Upper lobe of right lung (tissue), 1 donor: ENCODE measurements around the gene CAP2. TPM values are rescaled to one million over a fixed set of nuclear protein-coding genes. Genes with fewer than 3 reads are reported as not detected.

Source experiments
- ATAC-seq: fragments of 200-7000 bp; cut with Tn5 transposase; one replicate; pipeline ENCODE4 v1.9.1; 2020; ENCODE audit warnings: mild to moderate bottlenecking, moderate library complexity
- DNase-seq: peaks from one replicate; pipeline ENCODE4 v3.0.0-alpha.2; 2020
- H3K27ac ChIP-seq: fragments of 200-600 bp; one replicate; pipeline ENCODE4 v1.8.0; 2022
- H3K27me3 ChIP-seq: fragments of 200-600 bp; one replicate; pipeline ENCODE4 v1.8.0; 2022; ENCODE audit warnings: mild to moderate bottlenecking
- H3K36me3 ChIP-seq: fragments of 200-600 bp; one replicate; pipeline ENCODE4 v1.8.0; 2022
- H3K4me1 ChIP-seq: fragments of 200-600 bp; one replicate; pipeline ENCODE4 v1.8.0; 2022
- H3K4me3 ChIP-seq: fragments of 200-600 bp; one replicate; pipeline ENCODE4 v1.8.0; 2022; ENCODE audit warnings: mild to moderate bottlenecking
- H3K9me3 ChIP-seq: fragments of 200-600 bp; one replicate; pipeline ENCODE4 v1.8.0; 2022
- CTCF ChIP-seq: fragments of 200-600 bp; IDR thresholded peaks from one replicate; pipeline ENCODE4 v1.8.0; 2022; ENCODE audit warnings: antibody characterized with exemption
- intact Hi-C: fragments of 100-400 bp; cut with DNase I; formaldehyde crosslinking; loops from one replicate; pipeline ENCODE4 v1.11.0; 2022
- total RNA-seq: library from RNA; stranded (reverse); fragmentation: NEBNext Ultra II Directional; extraction: Animal tissue kit (Norgen Biotek cat#: 25700); gene quantifications from one replicate; pipeline ENCODE4 v1.2.1, GENCODE V29; 2021
- donor health status: DM: no; HTN: yes; CAD: no; lungs with severe emphysema.

CAP2 gene
- total RNA-seq, 1 donor from 2014 or later = 7.2 TPM

- H3K36me3 ChIP-seq = no peaks in the 10 kb centered on the region
- intact Hi-C loops = no loop called here
- H3K4me3 ChIP-seq = no peak overlapping the region
- H3K9me3 ChIP-seq = no peaks in the 10 kb centered on the region
- H3K27me3 ChIP-seq = no peaks in the 10 kb centered on the region
- ATAC-seq (peak; percentile 63), DNase-seq (no peak)
- TF ChIP-seq CTCF = no peak
- H3K27ac ChIP-seq = peak overlapping the region; percentile 61
- H3K4me1 ChIP-seq = no peaks in the 10 kb centered on the region
Measured at GRCh38 chr6:17491416-17492142, 98.2 kb downstream of the CAP2 start.

DNA sequence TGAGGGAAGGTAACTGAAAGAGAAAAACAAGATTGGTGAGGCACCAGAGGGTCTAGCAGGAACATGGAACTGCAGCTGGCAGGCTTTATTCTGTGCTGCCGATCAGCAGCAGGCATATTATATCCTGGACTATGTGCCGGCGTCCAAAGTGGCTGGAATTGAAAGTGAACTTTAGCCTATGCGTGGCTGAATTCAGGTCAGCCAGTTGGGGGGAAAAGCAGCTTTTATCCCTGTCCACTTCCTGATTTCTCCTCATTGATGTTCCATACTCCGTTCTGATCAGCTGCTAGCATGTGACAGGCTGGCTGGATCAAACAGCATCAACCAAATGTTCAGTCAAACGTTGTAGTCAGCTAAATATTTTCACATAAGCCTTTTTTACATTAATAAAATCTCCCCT, 99.0 kb downstream of the CAP2 start:
- intact Hi-C loops = no loop called here
- DNase-seq = no peak
- no peak for ATAC-seq
- Histone ChIP-seq H3K27me3 (no peaks in the 10 kb centered on the region), H3K9me3 (no peaks in the 10 kb centered on the region), H3K36me3 (no peaks in the 10 kb centered on the region), H3K4me1 (no peaks in the 10 kb centered on the region), H3K27ac (peak overlapping the region; percentile 61), H3K4me3 (no peak overlapping the region)
- no peak for TF ChIP-seq CTCF

DNA sequence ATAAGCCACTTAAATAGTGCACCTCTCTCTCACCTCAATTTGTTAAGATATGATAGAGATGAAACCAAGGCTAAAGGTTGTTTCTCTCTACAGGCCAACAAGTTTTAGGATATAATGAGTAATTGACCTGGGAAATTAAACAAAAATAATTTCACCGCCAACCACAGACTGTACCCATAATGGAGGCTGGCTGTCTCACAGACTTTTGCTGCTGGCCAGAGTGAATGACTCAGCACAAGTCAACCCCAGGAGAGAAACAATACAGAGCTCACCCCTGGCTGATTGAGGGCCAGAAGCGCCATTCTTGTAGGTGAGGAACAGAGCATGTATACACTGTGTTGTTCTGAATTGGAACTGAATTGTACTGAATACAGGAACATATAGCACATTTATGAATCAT, 99.9 kb downstream of the CAP2 start:
- ATAC-seq (no peak), DNase-seq (no peak)
- TF ChIP-seq CTCF = no peak
- Histone ChIP-seq H3K9me3 (no peaks in the 10 kb centered on the region), H3K27ac (no peak overlapping the region), H3K36me3 (no peaks in the 10 kb centered on the region), H3K4me3 (no peak overlapping the region), H3K27me3 (no peaks in the 10 kb centered on the region), H3K4me1 (no peaks in the 10 kb centered on the region)
- intact Hi-C loops = no loop called here

DNA sequence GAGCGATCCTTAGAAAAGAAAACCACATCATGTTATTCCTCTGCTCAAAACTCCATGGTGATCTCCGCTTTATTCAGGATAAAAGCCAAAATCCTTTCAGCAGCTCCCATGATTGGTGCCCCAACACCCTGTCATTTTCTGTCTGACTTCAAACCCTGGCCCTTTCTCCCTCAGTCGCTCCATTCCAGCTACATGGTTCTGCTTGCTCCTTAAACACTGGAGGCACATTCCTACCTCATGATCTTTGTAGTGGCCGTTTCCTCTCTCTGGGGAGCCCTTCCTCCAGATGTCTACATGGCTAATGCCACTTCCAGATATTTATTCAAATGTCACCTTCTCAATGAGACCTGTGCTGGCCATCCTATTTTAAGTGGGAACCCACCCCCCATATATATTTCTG, 100.8 kb downstream of the CAP2 start:
- no peaks in the 10 kb centered on the region for H3K27me3 ChIP-seq
- no peak for TF ChIP-seq CTCF
- ATAC-seq (no peak), DNase-seq (no peak)
- H3K36me3 ChIP-seq = no peaks in the 10 kb centered on the region
- H3K27ac ChIP-seq = no peak overlapping the region
- H3K4me3 ChIP-seq = no peak overlapping the region
- intact Hi-C loops = no loop called here
- no peaks in the 10 kb centered on the region for H3K9me3 ChIP-seq
- H3K4me1 ChIP-seq = no peaks in the 10 kb centered on the region

DNA sequence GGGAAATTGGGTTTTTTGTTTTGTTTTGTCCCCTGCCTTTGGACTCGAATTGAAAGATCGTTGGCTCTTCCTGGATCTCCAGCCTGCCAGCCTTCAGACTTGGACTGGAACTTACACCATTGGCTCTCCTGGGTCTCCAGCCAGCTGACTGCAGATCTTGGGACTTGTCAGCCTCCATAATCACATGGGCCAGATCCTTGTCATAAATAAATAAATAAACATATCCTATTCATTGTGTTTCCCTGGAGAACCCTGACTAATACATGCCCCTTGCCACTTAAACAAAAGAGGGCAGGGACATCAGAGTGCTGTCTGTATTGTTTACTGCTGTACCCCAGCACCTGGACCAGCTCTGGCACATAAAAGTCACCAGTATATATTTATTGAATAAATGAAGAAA, 101.5 kb downstream of the CAP2 start:
- no peak overlapping the region for H3K27ac ChIP-seq
- DNase-seq = no peak
- H3K36me3 ChIP-seq = no peaks in the 10 kb centered on the region
- TF ChIP-seq CTCF = no peak
- intact Hi-C loops = no loop called here
- no peaks in the 10 kb centered on the region for H3K4me1 ChIP-seq
- no peaks in the 10 kb centered on the region for H3K9me3 ChIP-seq
- H3K4me3 ChIP-seq = no peak overlapping the region
- no peak for ATAC-seq
- no peaks in the 10 kb centered on the region for H3K27me3 ChIP-seq
